Endothelial cell (in vitro differentiated cells): ENCODE results near the gene ZNF546. TPM values are rescaled to one million over a fixed set of nuclear protein-coding genes. Genes with fewer than 3 reads are reported as not detected.

ENCODE experiments used
- DNase-seq: peaks from one replicate; pipeline ENCODE4 v3.0.0; 2021; ENCODE audit warnings: low spot score
- H3K27ac Mint-ChIP-seq: one replicate; pipeline ENCODE4 v1.8.0; 2021; ENCODE audit warnings: mixed read lengths, inconsistent platforms; ENCODE audit not compliant: unreplicated experiment
- H3K27me3 Mint-ChIP-seq: one replicate; pipeline ENCODE4 v1.8.0; 2021; ENCODE audit warnings: mild to moderate bottlenecking, moderate library complexity, mixed read lengths, inconsistent platforms; ENCODE audit not compliant: unreplicated experiment
- H3K36me3 Mint-ChIP-seq: one replicate; pipeline ENCODE4 v1.8.0; 2021; ENCODE audit warnings: mild to moderate bottlenecking, low read depth, mixed read lengths, inconsistent platforms; ENCODE audit not compliant: unreplicated experiment
- H3K4me1 Mint-ChIP-seq: one replicate; pipeline ENCODE4 v1.8.0; 2021; ENCODE audit warnings: mild to moderate bottlenecking, mixed read lengths, inconsistent platforms; ENCODE audit not compliant: unreplicated experiment
- H3K4me3 Mint-ChIP-seq: one replicate; pipeline ENCODE4 v1.8.0; 2021; ENCODE audit warnings: mild to moderate bottlenecking, mixed read lengths, inconsistent platforms; ENCODE audit not compliant: unreplicated experiment
- H3K9me3 Mint-ChIP-seq: one replicate; pipeline ENCODE4 v1.8.0; 2021; ENCODE audit warnings: mixed read lengths, inconsistent platforms; ENCODE audit not compliant: unreplicated experiment
- CTCF ChIP-seq: fragments of 200-600 bp; sonication (generic); IDR thresholded peaks from one replicate; pipeline ENCODE4 v1.5.0; 2021; ENCODE audit warnings: antibody characterized with exemption; ENCODE audit not compliant: unreplicated experiment
- total RNA-seq: library from RNA; stranded (reverse); fragmentation: NEBNext Ultra II Directional; extraction: Animal tissue kit (Norgen Biotek cat#: 25700); gene quantifications from one replicate; pipeline ENCODE4 v1.2.1, GENCODE V29; 2021; ENCODE audit not compliant: unreplicated experiment

The ZNF546 gene
- total RNA-seq, 1 donor from 2014 or later, result 4.0 TPM

- TF ChIP-seq CTCF, result no peak
- H3K4me1 Mint-ChIP-seq, result peaks cover 16% of the 10 kb centered on the region
- H3K9me3 Mint-ChIP-seq, result no peaks in the 10 kb centered on the region
- no peak for DNase-seq
- H3K36me3 Mint-ChIP-seq, result peaks cover 7% of the 10 kb centered on the region
- H3K4me3 Mint-ChIP-seq, result no peak overlapping the region
- H3K27me3 Mint-ChIP-seq, result peaks cover 14% of the 10 kb centered on the region
- H3K27ac Mint-ChIP-seq, result peak overlapping the region; percentile 16
Observed at GRCh38 chr19:39968789-39969188, 28.1 kb upstream of the ZNF546 start.

GRCh38 chr19:39969266-39969665 is 27.6 kb upstream of the ZNF546 start:
- DNase-seq, result no peak
- H3K4me3 Mint-ChIP-seq, result no peak overlapping the region
- H3K4me1 Mint-ChIP-seq, result peaks cover 16% of the 10 kb centered on the region
- TF ChIP-seq CTCF, result no peak
- no peaks in the 10 kb centered on the region for H3K9me3 Mint-ChIP-seq
- peak overlapping the region; percentile 16 for H3K27ac Mint-ChIP-seq
- H3K27me3 Mint-ChIP-seq, result peaks cover 15% of the 10 kb centered on the region
- H3K36me3 Mint-ChIP-seq, result peaks cover 10% of the 10 kb centered on the region

DNA sequence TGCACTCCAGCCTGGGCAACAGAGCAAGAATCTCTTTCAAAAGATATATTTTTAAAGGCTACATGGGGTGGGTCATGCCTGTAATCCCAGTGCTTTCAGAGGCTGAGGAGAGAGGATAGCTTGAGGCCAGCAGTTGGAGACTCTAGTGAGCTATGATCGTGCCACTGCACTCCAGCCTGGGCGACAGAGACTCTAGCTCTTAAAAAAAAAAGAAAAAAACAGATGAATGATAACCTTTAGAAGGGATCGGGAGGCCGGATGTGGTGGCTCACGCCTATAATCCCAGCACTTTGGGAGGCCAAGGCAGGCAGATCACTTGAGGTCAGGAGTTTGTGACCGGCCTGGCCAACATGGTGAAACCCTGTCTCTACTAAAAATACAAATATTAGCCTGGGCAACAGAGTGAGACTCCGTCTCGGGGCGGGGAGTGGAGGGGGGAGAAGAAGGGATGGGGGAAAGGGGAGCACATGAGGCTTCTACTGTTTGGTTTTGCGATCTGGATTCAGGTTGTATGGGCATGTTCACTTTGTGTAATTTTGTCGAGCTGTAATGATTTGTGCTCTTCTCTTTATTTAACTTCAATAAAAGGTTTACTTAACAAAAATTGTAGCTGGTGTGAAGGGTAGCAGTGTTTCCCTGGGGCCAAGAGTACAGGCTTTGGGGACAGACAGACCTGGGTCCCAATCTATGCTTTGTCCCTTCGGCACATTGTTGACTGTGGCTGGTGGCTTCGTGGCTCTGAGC is 27.0 kb upstream of the ZNF546 start:
- H3K4me3 Mint-ChIP-seq, result peak overlapping the region; percentile 97
- H3K4me1 Mint-ChIP-seq, result peaks cover 16% of the 10 kb centered on the region
- no peaks in the 10 kb centered on the region for H3K9me3 Mint-ChIP-seq
- peaks cover 15% of the 10 kb centered on the region for H3K27me3 Mint-ChIP-seq
- DNase-seq, result no peak
- peak overlapping the region; percentile 30 for H3K27ac Mint-ChIP-seq
- peaks cover 12% of the 10 kb centered on the region for H3K36me3 Mint-ChIP-seq
- no peak for TF ChIP-seq CTCF

DNA sequence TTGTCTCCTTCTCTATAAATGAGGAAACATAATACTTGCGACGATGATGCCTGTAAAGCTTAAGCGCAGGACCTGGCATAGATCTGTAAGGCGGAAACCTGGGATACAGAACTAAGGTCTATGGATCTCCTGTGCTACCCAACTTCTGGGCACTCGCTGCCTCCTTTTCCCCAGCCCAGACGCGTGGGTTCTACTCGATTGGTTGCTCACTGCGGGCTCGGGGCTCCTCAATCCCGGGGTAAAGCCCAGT is 26.5 kb upstream of the ZNF546 start:
- peak overlapping the region; percentile 97 for H3K4me3 Mint-ChIP-seq
- peak overlapping the region; percentile 93 for H3K27ac Mint-ChIP-seq
- peaks cover 16% of the 10 kb centered on the region for H3K4me1 Mint-ChIP-seq
- peaks cover 15% of the 10 kb centered on the region for H3K27me3 Mint-ChIP-seq
- H3K9me3 Mint-ChIP-seq, result no peaks in the 10 kb centered on the region
- DNase-seq, result no peak
- TF ChIP-seq CTCF, result no peak
- peaks cover 16% of the 10 kb centered on the region for H3K36me3 Mint-ChIP-seq

DNA sequence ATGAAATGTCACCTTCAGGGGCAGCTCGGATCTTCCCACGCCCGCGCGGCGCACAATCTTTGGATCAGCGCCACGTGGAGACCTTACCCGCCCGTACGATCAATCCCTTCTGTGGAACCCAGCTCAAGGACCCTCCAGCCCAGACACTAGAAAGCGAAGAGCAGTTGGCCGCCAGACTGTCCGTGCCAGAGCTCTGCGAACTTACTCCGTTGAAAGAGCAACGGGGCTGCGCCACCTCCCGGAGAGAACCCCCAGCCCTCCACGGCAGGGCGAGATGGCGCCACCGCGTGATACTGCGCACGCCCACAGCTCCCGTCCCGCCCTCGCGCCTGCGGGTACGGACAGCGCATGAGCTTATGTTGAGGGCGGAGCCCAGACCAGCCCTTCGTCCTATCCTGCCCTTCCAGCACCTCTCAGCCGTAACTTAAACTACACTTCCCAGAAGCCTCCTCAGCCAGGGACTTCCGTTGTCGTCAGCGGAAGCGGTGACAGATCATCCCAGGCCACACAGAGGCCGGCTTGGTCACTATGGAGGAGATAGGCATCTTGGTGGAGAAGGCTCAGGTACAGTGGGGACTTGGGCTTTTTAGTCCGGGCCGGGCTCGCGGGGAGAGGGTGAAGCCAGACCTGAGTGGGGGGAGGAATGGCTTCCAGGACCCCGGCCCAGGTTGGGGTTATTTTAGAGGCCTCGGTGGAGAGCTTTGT is 26.0 kb upstream of the ZNF546 start, which contains the start of gene PSMC4:
Gene PSMC4 (plus strand): TSS at position 491 of the 705 bp plus-strand sequence. CDS start 38 bp downstream, at position 529.
- Mint-ChIP-seq H3K27ac (peak within 1 kb of the TSS; percentile 93), H3K9me3 (no peaks in the 10 kb centered on the region), H3K27me3 (peaks cover 15% of the 10 kb centered on the region), H3K36me3 (peaks cover 20% of the 10 kb centered on the region), H3K4me1 (peaks cover 16% of the 10 kb centered on the region), H3K4me3 (peak within 1 kb of the TSS; percentile 97)
- DNase-seq, result peak; percentile 98
- peak; percentile 70 for TF ChIP-seq CTCF
